GM18507 (cell line): Measurements from ENCODE around the gene EXOC4.
A peak's percentile ranks its signal among the peaks of the same experiment; 100 is the strongest.
"Not testable (repeated sequence)": the region's sequence is repeated elsewhere in the genome, so short reads cannot be mapped to it uniquely, and the experiment has no call there.

Experiments
- DNase-seq: peaks from one replicate; pipeline ENCODE4 v3.0.0; 2011; ENCODE audit warnings: low read depth; ENCODE audit not compliant: insufficient read length; ENCODE audit errors: extremely low spot score
- FAIRE-seq: peaks from 2 replicates; lab custom pipeline; 2011; peaks lifted over from hg19 to GRCh38; lab: Jason Lieb, UNC

The EXOC4 gene

DNA sequence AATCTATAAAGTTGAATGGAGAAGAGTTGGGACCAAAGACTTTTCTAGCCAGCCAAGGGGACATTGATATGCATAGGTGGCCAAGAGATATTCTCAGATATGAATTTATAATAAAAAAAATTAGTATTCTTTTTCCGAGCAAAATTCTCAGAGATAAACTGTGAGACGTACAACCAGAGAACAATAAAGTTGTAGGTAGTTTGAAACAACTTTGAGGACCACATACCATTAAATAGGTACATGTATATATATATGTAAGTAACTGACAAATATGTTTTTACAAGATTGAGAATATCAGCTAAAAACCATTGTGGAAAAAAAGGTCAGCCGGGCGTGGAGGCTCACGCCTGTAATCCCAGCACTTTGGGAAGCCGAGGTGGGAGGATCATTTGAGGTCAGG is 56.5 kb downstream of the EXOC4 start:
- FAIRE-seq = no peak
- DNase-seq = no peak

DNA sequence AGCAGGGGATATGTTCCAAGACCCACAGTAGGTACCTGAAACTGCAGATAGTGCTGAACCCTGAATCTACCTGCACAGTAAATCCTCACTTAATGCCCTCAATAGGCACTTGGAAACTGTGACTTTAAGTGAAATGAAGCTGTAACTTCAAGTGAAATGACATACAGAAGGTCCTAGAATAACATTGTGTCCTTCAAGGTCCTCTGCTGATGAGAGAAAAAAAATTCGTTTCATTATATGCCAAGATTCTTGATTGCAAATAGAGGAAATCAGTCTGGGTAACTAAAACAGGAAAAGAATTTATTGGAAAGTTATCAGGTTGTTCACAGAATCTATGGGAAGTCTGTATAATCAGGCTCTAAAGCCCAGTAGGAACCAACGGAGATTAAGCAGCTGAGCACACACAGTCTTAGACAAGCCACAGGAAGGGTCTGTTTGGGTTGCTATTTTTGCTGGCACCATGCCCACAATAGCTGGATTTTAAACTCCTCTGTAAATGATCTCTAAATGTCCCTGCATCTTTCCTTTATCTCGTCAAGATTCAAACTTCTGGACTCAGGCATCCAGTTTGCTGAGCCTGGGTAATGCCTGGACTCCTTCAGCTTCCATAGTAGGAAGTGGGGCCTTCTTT is 57.5 kb downstream of the EXOC4 start:
- FAIRE-seq = no peak
- DNase-seq = no peak

DNA sequence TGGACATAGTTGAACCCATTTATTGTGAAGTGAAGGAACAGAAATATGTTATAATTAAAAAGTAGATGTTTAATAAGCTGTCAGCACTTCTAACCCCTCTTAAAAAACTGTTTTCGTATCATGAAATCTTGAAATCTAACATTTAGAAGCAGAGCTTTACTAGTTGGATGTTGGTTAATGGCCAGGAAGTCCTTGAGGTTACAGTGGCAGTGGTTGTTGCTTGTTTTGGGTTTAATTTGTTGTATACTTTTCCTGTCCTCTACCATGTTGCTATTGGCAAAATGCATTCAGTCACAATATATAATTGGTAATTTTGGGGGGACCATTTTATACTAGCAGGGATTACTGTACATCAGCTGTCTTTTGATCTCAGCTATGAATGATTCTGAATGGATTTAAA is 60.7 kb downstream of the EXOC4 start:
- DNase-seq (no peak), FAIRE-seq (no peak)

DNA sequence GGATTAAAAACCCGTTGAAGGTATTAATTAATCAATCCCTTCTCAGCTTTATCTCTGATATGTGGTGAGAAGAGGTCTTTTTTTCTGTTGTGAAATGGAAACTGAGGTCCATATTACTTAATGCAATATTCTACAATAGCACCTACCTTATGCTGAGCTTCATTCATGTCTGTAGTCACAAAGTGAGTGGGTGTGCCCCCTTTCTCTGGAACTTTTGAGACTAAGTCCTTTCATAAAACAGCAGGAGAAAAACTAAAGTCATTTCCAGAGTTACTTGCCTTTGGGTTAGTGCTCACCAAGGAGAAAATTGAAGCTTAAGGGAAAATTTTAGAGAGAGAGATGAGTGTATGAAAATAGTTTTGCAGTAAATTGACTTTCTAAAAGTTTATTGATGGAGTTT is 61.2 kb downstream of the EXOC4 start:
- FAIRE-seq (no peak), DNase-seq (no peak)

DNA sequence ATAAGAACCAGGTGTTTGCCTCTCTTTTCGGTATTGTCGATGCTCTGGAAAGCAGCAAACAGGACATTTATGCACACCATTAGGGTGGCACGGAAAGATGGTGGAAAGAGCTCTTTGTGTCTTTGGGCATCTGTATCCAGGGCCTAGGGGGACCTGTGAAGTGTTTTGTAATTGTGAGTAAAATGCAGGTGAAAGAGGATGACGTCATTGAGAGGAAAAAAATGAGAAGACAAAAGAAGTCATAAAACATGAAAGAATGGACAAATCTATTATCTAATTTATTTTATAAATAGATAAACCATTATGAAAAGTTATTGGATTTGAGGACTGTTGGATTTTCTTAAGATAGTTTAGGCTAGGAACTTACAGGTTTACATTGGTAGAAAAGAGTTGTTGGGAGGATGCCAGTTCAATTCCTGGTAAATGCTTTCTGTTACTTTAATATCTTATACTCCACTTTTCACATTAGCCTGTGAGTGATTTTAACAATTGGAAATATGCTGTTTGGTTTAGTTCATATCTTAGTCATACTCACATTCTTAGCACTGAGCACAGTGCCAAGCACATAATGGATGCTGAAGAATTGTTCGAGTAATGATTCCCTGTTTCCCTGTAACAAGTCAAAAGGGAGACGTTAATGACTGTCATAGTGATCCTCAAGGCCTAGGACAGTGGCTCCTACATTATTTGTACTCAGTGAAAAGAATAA is 62.6 kb downstream of the EXOC4 start:
- FAIRE-seq = no peak
- no peak for DNase-seq

DNA sequence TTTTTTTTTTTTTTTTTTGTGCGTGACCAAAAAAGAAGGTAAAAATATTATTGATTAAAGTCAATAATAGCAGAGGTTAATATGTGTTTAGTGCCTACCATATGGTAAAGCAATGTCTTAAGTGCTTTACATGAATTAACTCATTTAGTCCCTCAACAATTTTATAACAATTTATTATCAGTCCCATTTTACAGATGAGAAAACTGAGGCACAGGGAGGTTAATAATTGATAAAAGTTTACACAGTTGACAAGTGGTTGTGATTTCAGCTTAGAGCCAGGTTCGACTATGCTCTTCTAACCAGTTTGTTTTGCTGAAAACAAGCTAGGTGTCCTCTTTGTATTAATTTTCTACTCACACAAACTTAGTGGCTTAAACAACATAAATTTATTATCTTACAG is 67.0 kb downstream of the EXOC4 start:
- no peak for FAIRE-seq
- no peak for DNase-seq

DNA sequence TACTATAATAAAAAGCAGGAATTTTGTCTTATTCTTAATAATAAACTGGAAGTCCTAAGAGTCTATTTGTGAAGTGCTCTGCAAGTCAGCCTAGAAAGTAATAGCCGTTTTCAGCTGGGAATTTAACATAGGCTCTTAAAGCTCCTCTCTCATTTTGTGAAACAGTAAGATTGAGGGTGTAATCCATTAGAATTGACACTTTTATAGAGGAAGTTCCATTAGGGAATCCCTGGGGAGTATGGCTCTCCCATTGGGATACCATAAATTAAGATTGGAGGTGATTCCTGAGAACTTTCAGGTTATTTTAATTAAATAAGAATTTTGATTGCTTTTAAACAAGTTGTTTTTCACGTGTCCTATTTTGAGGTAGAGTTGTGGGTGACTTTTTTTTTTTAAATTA is 68.0 kb downstream of the EXOC4 start:
- DNase-seq = no peak
- no peak for FAIRE-seq

DNA sequence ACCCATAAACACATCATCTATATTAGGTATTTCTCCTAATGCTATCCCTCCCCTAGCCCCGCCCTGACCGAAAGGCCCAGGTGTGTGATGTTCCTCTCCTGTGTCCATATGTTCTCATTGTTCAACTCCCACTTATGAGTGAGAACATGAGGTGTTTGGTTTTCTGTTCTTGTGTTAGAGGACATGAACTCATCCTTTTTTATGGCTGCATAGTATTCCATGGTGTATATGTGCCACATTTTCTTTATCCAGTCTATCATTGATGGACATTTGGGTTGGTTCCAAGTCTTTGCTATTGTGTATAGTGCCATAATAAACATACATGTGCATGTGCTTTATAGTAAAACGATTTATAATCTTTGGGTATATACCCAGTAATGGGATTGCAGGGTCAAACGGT is 68.5 kb downstream of the EXOC4 start:
- not testable (repeated sequence) for FAIRE-seq, DNase-seq

DNA sequence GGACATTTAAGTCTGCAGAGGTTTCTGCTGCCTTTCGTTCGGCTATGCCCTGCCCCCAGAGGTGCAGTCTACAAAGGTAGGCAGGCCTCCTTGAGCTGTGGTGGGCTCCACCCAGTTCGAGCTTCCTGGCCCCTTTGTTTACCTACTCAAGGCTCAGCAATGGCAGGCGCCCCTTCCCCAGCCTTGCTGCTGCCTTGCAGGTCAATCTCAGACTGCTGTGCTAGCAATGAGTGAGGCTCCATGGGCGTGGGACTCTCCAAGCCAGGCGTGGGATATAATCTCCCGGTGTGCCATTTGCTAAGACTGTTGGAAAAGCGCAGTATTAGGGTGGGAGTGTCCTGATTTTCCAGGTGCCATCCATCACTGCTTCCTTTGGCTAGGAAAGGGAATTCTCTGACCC is 73.9 kb downstream of the EXOC4 start:
- FAIRE-seq, DNase-seq: not testable (repeated sequence)

DNA sequence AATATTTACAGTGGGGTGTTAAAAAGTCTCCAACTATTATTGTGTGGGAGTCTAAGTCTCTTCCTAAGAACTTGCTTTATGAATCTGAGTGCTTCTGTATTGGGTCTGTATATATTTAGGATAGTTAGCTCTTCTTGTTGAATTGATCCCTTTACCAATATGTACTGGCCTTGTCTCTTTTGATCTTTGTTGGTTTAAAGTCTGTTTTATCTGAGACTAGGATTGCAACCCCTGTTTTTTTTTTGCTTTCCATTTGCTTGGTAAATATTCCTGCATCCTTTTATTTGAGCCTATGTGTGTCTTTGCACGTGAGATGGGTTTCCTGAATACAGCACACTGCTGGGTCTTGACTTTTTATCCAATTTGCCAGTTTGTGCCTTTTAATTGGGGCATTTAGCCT is 75.1 kb downstream of the EXOC4 start:
- FAIRE-seq, DNase-seq: not testable (repeated sequence)

DNA sequence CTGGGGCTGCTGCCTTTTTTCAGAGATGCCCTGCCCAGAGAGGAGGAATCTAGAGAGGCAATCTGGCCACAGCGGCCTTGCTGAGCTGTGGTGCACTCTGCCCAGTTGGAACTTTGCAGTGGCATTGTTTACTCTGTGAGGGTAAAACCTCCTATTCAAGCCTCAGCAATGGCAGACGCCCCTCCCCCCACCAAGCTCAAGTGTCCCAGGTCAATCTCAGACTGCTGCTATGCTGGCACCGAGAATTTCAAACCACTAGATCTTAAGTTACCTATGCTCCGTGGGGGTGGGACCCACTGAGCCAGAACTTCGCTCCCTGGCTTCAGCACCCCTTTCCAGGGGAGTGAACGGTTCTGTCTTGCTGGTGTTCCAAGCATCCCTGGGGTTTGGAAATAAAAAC is 77.2 kb downstream of the EXOC4 start:
- FAIRE-seq = no peak
- DNase-seq = no peak

DNA sequence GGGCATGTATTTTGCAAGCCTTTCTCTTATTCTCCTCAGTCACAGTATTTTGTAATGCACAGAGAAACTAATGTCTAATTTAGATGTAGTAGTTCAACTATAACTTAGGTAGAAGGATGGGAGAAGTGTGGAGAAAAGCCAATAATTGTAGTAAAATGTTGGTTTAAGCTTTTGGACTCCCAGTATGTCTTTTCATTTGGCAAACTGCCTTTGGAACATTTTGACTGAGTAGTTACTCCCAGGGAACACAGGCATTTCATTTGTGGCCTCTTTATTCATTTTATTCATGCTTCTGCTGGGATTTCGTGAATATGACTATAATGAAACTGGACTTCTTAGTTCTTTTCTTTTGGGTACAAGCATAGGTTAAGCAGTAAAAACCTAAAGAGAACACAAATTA is 79.0 kb downstream of the EXOC4 start:
- DNase-seq = no peak
- no peak for FAIRE-seq

DNA sequence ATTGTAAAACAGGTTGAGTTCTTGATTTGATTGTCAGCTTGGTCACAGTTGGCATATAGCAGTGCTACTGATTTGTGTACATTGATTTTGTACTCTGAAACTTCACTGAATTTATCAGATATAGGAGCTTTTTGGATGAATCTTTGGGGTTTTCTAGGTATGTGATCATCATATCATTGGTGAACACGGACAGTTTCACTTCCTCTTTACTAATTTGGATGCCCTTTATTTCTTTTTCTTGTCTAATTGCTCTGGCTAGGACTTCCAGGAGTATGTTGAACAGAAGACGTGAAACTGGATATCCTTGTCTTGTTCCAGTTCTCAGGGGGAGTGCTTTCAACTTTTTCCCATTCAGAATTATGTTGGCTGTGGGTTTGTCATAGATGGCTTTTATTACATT is 86.9 kb downstream of the EXOC4 start:
- FAIRE-seq (no peak), DNase-seq (no peak)

DNA sequence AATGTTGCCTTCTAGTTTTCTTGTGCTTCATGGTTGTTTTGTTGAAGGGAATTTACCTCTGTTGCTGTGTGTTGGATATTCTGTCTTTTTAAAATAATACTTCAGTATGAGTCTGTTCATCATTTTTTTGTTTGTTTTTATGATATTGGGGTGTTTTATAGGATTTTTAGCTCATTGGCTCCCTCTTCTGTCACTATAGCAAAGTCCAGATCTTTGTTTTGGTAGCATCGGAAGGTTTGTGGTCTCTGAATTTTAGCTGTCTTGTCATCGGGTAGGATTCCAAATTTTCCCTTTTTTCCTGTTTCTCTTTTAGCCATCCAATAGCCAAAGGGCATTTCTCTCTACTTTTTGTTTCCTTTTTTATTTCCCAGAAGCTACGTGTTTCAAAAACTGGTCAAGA is 91.4 kb downstream of the EXOC4 start:
- FAIRE-seq = peak; percentile 15
- DNase-seq = no peak

DNA sequence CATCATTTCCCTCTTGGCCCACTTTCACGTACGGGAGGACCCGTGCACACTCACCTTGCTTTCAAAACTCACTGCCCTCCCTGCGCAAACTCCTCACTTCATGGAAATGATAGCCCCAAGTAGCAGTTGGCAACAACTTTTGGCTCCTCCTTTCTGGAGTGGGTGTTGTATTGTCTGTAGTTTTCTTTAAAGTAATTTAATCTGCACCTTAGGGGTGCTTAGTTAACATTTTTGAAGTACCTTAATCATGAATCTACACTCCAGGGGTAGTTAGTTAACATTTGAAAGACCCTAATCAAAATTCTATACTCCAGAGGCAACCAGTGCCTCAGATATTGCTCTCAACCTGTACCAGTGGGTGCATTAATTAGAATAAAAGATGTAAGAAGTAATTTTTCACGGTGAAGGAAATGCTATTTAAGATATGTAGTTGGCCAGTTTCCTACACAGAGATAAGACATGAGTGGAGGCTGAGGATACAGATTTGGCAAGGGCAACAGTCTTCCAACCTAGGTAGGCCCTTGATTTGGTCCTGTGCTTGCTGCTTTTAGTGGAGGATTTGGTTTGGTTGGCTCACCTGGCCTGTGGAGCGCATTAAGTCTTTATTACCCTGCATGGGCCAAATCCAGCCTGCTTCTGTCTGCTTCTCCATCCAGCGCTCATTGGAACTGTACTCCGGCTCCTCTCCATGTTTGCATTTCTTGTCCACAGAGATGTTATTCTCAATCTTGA is 93.0 kb downstream of the EXOC4 start:
- FAIRE-seq (no peak), DNase-seq (no peak)

DNA sequence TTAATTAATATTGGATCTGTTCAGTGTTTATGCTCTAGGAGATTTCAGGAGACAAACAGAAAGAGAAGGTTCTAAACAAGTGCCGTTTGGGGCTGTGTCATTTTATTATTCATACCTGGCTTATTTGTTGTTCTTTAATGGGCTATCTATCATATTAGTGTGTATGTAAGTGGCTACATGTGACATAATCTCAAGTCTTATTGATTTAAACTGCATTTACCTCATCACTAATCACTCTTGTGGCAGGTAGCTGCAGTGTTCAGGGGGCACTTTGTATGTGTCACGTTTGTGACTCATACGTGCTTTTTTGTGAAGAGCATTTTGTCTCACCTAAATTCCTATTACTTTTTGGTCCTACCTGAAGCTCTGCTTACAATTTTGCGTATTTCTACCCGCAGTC is 95.4 kb downstream of the EXOC4 start:
- FAIRE-seq (peak; percentile 15), DNase-seq (no peak)

DNA sequence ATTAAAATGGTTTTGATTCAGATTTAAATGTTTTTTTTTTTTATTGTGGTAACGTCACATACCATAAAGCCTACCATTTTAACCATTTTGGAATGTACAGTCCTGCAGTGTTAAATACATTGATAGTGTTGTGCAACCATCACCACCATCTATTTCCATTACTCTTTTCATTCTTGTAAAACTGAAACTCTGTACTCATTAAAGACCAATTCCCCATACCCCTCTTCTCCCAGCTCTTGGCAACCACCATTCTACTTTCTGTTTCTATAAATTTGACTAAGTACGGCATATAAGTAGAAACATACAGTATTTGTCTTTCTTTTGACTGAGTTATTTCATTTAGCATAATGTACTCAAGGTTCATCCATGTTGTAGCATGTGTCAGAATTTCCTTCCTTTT is 96.2 kb downstream of the EXOC4 start:
- DNase-seq = no peak
- no peak for FAIRE-seq

DNA sequence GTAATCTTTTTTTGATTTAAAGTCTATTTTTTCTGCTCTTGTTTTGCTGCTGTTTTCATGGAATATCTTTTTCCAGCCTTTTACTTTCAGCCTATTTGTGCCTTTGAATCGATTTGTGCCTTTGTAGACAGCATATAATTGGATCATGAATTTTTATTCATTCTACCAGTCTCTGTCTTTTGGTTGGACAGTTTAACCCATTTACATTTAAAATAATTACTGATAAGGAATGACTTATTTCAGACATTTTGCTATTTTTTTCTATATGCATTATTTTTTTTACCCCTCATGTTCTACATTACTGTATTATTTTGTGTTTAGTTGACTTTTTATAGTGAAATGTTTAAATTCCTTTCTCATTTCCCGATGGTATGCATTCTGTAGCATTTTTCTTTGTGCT is 99.6 kb downstream of the EXOC4 start:
- DNase-seq (no peak), FAIRE-seq (no peak)

DNA sequence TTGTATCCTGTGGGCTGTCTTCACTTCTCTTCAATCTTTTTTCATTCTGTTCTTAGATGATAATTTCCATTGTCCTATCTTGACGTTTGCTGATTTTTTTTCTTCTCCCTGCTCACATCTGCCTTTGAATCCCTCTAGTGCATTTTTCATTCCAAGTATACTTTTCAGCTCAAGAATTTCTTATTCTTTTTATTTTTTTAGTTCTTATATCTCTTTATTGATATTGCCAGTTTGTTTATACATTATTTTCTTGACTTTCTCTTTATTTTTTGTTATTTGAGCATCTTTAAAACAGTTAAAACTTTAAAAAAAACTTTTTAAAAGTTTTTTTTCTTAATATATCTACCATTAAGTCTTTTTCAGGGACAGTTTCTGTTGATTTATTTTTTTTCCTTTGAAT is 100.9 kb downstream of the EXOC4 start:
- DNase-seq (no peak), FAIRE-seq (no peak)

DNA sequence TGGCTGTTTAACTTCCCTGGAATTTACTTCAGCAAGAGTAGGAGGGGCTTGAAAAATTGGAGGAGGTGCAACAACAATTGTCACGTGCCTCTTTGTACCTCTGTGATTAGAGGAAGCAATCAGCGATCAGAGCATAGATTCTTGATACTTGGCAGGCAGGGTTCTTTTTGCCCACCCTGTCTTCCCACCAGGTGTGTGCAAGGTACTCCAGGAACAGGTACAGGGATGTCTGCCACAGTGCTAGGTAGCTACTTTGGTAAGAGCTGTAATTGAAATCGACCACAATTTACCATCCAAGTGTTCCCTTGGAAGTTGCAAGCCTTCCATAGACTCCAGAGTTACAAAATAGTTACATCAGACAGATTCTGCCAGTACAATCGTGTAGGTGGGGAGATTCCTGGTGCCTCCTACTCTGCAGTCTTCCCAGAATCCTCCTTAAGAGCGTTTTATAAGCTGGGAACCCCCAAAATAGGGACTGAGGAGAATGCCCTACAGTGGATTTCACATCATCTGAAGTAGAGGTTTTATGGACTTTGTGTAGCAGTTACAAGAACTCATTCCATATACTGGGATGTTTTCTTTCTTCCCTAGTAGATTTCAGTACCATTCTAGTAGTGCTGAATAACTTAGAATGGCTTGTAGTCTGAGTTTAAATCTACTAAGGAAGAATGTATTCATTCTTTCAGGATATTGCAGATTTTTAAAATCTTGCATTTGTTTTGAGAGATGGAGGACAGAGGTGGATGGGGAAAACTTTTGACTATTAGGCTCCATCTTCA is 101.9 kb downstream of the EXOC4 start:
- DNase-seq (no peak), FAIRE-seq (no peak)
